Lung (tissue), 12 donors: ENCODE measurements around the gene NTNG2. TPM values are rescaled to one million over a fixed set of nuclear protein-coding genes. Genes with fewer than 3 reads are reported as not detected.

Experiments
- ATAC-seq: fragments of 200-7000 bp; cut with Tn5 transposase; one replicate; pipeline ENCODE4 v1.9.1; 2020; ENCODE audit warnings: moderate number of reproducible peaks; ENCODE audit not compliant: insufficient read depth, low FRiP score
- DNase-seq, 3 donors: peaks; one replicate each; pipeline ENCODE4 v3.0.0-alpha.2; 2013 to 2017
- H3K27ac ChIP-seq, 2 donors: one replicate each; pipeline ENCODE4 v1.5.1; 2013; ENCODE audit warnings: mild to moderate bottlenecking in 2 of 2, moderate library complexity in 2 of 2, control low read depth in 1 of 2, inconsistent platforms in 1 of 2, low read depth in 1 of 2, low read length in 1 of 2
- H3K27me3 ChIP-seq, 3 donors: one replicate each; pipeline ENCODE4 v1.5.1; 2013; ENCODE audit warnings: low read length in 2 of 3; ENCODE audit not compliant: control insufficient read depth in 3 of 3, insufficient read depth in 3 of 3
- H3K36me3 ChIP-seq, 4 donors: one replicate each; pipeline ENCODE4 v1.5.1; 2013; ENCODE audit warnings: low read length in 4 of 4, mild to moderate bottlenecking in 1 of 4, moderate library complexity in 1 of 4; ENCODE audit not compliant: control insufficient read depth in 4 of 4, insufficient read depth in 4 of 4
- H3K4me1 ChIP-seq, 5 donors: one replicate each; pipeline ENCODE4 v1.5.1; 2013; ENCODE audit warnings: low read length in 5 of 5, mild to moderate bottlenecking in 2 of 5, moderate library complexity in 1 of 5; ENCODE audit not compliant: control insufficient read depth in 5 of 5, insufficient read depth in 5 of 5
- H3K4me3 ChIP-seq: one replicate; pipeline ENCODE4 v1.5.1; 2013; ENCODE audit warnings: mild to moderate bottlenecking, control low read depth, moderate library complexity
- H3K9ac ChIP-seq, 2 donors: one replicate each; pipeline ENCODE4 v1.5.1; 2013; ENCODE audit warnings: low read length in 2 of 2, control low read depth in 1 of 2; ENCODE audit not compliant: insufficient read depth in 1 of 2
- H3K9me3 ChIP-seq, 4 donors: one replicate each; pipeline ENCODE4 v1.5.1; 2013; ENCODE audit warnings: low read length in 3 of 4, mild to moderate bottlenecking in 1 of 4, moderate library complexity in 1 of 4; ENCODE audit not compliant: control insufficient read depth in 4 of 4, insufficient read depth in 3 of 4
- CTCF ChIP-seq: IDR thresholded peaks from 2 replicates; pipeline ENCODE4 v1.5.1; 2012; ENCODE audit warnings: mild to moderate bottlenecking; ENCODE audit errors: control extremely low read depth, extremely low read depth
- WGBS, 2 donors: extraction: QIAGEN DNeasy Blood & Tissue Kit; methylation state at CpG; one replicate each; pipeline ENCODE4 v1.1.7; 2013; 5-methylcytosine and 5-hydroxymethylcytosine counted together
- polyA plus RNA-seq, 2 donors: library from polyadenylated mRNA; stranded (reverse); fragments of 200-250 nt; gene quantifications; one replicate each; pipeline ENCODE4 v1.2.1, GENCODE V29; 2013
- total RNA-seq, 2 donors: library from RNA; depleted of rRNA in 1 of 2; stranded (reverse); fragments of >200 nt in 1 of 2; gene quantifications; one replicate each; pipeline ENCODE4 v1.2.1, GENCODE V29; 2014 to 2021
- donor health status: control.
- donor health status: control.
- donor health status: Bipolar disorder and iron deficiency.
- donor health status: healthy.
- donor health status: DM: yes; HTN: yes; CAD: no.

Gene NTNG2
- total and polyA plus RNA-seq, 4 donors: 2.2 to 4.4 (median 2.5) TPM

GRCh38 chr9:132190966-132191365, 29.1 kb downstream of the NTNG2 start:
- no peak overlapping the region for H3K27ac ChIP-seq
- no peak for DNase-seq
- H3K4me3 ChIP-seq: no peak overlapping the region
- H3K9me3 ChIP-seq: no peaks in the 10 kb centered on the region
- H3K9ac ChIP-seq: no peak overlapping the region
- peaks cover 0 to 5% (median 0%) of the 10 kb centered on the region in 3 donors for H3K27me3 ChIP-seq
- H3K4me1 ChIP-seq: peaks cover 0 to 2% (median 0%) of the 10 kb centered on the region in 5 donors
- no peak for TF ChIP-seq CTCF
- no peaks in the 10 kb centered on the region for H3K36me3 ChIP-seq
- no peak for ATAC-seq
- 81 to 91% methylated on average over 10 of the region's 10 CpGs for WGBS, 2 donors

GRCh38 chr9:132192728-132193127, 30.9 kb downstream of the NTNG2 start:
- Histone ChIP-seq H3K4me3 (no peak overlapping the region), H3K36me3 (no peaks in the 10 kb centered on the region), H3K9ac (no peak overlapping the region), H3K27me3 (no peaks in the 10 kb centered on the region), H3K27ac (no peak overlapping the region), H3K4me1 (no peaks in the 10 kb centered on the region), H3K9me3 (no peaks in the 10 kb centered on the region)
- ATAC-seq (no peak), DNase-seq (peak in 1 of 3 donors; percentile 34)
- 56 to 58% methylated on average over 11 of the region's 11 CpGs for WGBS, 2 donors
- TF ChIP-seq CTCF: no peak

DNA sequence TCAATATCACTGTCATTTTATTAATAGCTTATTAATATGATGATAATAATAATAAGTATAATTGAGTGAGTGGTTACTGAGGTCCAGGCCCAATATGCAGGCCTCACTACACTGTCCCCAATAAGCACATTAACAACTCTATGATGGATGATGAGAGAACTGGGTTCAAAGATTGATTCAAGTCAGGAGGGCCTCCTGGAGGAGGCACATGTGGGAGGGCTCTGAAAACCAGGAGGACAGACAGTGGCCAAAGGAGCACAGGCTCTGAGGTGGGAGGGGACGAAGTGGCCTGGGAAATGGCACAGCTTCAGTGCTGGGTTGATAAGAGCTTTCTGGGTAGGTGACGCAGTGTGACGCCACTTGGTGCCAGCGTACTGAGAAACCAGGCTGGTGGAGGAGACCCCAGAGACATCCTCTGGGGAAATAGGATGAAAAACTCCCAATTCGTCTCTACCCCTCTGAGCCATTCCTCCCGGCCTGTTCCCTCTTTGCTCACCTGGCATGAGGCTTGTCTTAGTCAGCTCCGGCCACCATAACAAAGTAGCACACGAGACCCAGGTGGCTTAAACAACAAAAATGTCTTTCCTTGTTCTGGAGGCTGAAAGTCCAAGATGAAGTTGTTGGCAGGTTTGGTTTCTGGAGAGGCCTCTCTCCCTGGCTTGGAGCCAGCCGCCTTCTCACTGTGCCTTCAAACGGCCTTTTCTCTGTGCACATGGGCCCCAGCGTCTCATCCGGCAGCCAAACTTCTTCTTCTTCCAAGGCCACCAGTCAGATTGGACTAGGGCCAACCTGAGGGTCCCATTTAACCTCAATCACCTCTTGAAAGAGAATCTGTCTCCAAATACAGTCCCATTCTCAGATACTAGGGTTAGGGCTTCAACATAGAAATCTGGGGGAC, 31.6 kb downstream of the NTNG2 start:
- no peaks in the 10 kb centered on the region for H3K4me1 ChIP-seq
- H3K9ac ChIP-seq: no peak overlapping the region
- DNase-seq: peak in 1 of 3 donors; percentile 24
- no peak for TF ChIP-seq CTCF
- no peak for ATAC-seq
- WGBS, 2 donors: 89 to 91% methylated on average over 12 of the region's 12 CpGs
- no peaks in the 10 kb centered on the region for H3K27me3 ChIP-seq
- peaks cover 0 to 3% (median 0%) of the 10 kb centered on the region in 4 donors for H3K36me3 ChIP-seq
- no peak overlapping the region for H3K27ac ChIP-seq
- H3K4me3 ChIP-seq: no peak overlapping the region
- H3K9me3 ChIP-seq: no peaks in the 10 kb centered on the region
